ENCODE measurements around the gene RPS24. TPM values are rescaled to one million over a fixed set of nuclear protein-coding genes. Genes with fewer than 3 reads are reported as not detected.
A peak's percentile ranks its signal among the peaks of the same experiment; 100 is the strongest.

Gene RPS24
- total RNA-seq (1,000 to 10,000 TPM in 1 of 2 donors, 100 to 1,000 TPM in 1; 971 to 1,548 TPM), polyA plus RNA-seq (ENCODE audit: insufficient read depth, low read depth, low replicate concordance) (1,406 TPM)
- long read RNA-seq, donor 1, transcript RPS24-207 (3 exons, 1,104 nt): minor isoform, 120 of 3,540 reads
- long read RNA-seq, donor 1, transcript RPS24-219 (6 exons, 684 nt): major isoform, 1,475 of 3,540 reads
- long read RNA-seq, donor 1, transcript RPS24-214 (5 exons, 634 nt): minor isoform, 192 of 3,540 reads
- long read RNA-seq, donor 1, transcript RPS24-211 (1 exons, 2,146 nt): minor isoform, 589 of 3,540 reads
- long read RNA-seq, donor 1, partial matches to known transcripts: 585 of 3,540 reads
- long read RNA-seq, donor 1, other reads (novel, unspliced or antisense): 485 of 3,540 reads
- long read RNA-seq, donor 2, transcript RPS24-219 (6 exons, 684 nt): major isoform, 614 of 1,836 reads
- long read RNA-seq, donor 2, transcript RPS24-211 (1 exons, 2,146 nt): minor isoform, 198 of 1,836 reads
- long read RNA-seq, donor 2, transcript RPS24-207 (3 exons, 1,104 nt): minor isoform, 58 of 1,836 reads
- long read RNA-seq, donor 2, transcript RPS24-214 (5 exons, 634 nt): minor isoform, 138 of 1,836 reads
- long read RNA-seq, donor 2, partial matches to known transcripts: 598 of 1,836 reads
- long read RNA-seq, donor 2, other reads (novel, unspliced or antisense): 176 of 1,836 reads

DNA sequence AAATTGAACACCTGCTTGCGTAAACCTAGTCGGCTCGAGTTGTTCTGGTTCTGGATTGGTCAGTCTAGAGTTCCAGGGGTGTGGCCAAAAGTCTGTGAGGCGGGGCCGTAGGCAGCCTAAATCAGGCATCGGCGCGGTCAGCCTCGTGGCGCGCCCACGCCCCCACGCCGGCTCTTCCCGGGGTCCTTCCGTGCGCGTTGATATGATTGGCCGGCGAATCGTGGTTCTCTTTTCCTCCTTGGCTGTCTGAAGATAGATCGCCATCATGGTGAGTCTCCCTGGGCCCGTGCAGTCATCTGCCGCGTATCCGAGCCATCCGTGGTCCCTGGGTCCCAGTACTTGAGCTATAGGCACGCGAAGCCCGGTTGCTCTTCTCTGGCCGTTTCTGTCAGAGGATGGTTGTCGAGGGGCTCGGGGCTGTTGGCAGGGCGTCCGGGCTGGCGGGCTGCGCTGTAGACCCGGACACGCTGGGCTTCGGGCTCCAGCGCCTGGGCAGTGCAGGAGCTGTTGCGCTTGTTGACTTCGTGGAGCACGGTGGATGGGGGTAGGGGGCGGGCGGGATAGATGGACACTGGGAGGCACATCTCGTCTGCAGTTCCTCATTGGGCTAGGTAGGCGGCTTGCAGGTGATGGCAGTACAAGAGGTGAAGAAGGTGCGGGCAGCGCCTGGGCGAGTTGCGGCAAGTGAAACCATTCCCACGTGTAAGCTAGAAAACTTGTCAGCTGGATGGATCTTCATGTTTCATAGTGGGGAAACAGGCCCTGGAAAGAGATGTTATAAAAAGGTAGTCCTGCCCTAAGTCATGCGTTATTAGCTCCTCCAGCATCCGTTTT, at the start of gene RPS24:
Gene RPS24 (plus strand): TSS at position 227 of the 834 bp plus-strand sequence. CDS start 39 bp downstream, at position 266.
- Histone ChIP-seq H3K27me3 (no peaks in the 10 kb centered on the region), H3K9me3 (no peaks in the 10 kb centered on the region), H3K27ac (peak within 1 kb of the TSS; percentile 45 to 76), H3K4me1 (peaks cover 15% of the 10 kb centered on the region), H3K4me3 (peak within 1 kb of the TSS; percentile 82), H3K36me3 (ENCODE audit: low read depth, missing control alignments) (no peaks in the 10 kb centered on the region)
- TF ChIP-seq, protein P1, sequence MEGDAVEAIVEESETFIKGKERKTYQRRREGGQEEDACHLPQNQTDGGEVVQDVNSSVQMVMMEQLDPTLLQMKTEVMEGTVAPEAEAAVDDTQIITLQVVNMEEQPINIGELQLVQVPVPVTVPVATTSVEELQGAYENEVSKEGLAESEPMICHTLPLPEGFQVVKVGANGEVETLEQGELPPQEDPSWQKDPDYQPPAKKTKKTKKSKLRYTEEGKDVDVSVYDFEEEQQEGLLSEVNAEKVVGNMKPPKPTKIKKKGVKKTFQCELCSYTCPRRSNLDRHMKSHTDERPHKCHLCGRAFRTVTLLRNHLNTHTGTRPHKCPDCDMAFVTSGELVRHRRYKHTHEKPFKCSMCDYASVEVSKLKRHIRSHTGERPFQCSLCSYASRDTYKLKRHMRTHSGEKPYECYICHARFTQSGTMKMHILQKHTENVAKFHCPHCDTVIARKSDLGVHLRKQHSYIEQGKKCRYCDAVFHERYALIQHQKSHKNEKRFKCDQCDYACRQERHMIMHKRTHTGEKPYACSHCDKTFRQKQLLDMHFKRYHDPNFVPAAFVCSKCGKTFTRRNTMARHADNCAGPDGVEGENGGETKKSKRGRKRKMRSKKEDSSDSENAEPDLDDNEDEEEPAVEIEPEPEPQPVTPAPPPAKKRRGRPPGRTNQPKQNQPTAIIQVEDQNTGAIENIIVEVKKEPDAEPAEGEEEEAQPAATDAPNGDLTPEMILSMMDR (IDR thresholded peaks at IDR 0.05): no peak
- TF ChIP-seq POLR2A (IDR thresholded peaks at IDR 0.05): no peak
- intact Hi-C loops (cut with DNase I; ENCODE audit: low total_unique reads): no loop called here
- whole genome bisulfite sequencing, 2 donors: 0% methylated on average over 21 to 43 of the region's 55 CpGs
- peak; percentile 98 for DNase-seq

GRCh38 chr10:77984986-77985385, 48.7 kb upstream of the RPS24 start:
- Histone ChIP-seq H3K27me3 (no peaks in the 10 kb centered on the region), H3K9me3 (no peaks in the 10 kb centered on the region), H3K4me1 (no peaks in the 10 kb centered on the region), H3K27ac (no peak overlapping the region), H3K36me3 (ENCODE audit: low read depth, missing control alignments) (no peaks in the 10 kb centered on the region), H3K4me3 (no peak overlapping the region)
- 64 to 88% methylated on average over 4 of the region's 4 CpGs for WGBS, 2 donors
- DNase-seq: no peak
- TF ChIP-seq POLR2A (IDR thresholded peaks at IDR 0.05): no peak
- TF ChIP-seq, protein P1 (IDR thresholded peaks at IDR 0.05): no peak
- intact Hi-C loops (cut with DNase I; ENCODE audit: low total_unique reads): no loop called here

DNA sequence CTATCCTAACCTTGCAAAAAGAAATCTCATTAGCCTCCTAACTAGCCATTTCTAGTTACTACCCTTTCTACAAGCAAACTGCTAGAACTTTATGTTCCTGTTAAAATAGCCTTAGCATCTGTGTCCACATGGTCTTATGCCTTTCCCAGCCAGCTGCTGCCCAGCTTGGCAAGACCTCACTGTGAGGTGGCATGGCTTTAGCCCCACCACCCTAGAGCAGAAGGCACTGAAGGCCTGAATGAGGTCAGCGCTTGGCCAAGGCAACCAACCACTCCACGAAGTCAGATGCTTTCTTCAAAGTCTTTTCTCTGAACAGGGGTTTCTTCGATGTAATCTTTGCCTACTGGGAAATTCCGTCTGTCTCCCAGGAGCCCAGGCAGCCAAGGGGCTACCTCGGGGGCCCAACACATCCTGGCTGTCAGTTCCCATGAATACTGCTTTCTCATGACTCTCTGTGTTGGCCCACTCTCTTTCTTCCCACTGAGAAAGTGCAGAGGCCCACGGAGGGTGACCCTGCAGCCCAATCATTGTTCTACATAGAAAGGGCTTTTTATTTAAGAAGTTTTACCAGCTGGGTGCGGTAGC, 45.9 kb upstream of the RPS24 start:
- Histone ChIP-seq H3K4me1 (no peaks in the 10 kb centered on the region), H3K27me3 (no peaks in the 10 kb centered on the region), H3K9me3 (no peaks in the 10 kb centered on the region), H3K27ac (no peak overlapping the region), H3K36me3 (ENCODE audit: low read depth, missing control alignments) (no peaks in the 10 kb centered on the region), H3K4me3 (no peak overlapping the region)
- no peak for DNase-seq
- 93 to 98% methylated on average over 7 of the region's 7 CpGs for WGBS, 2 donors
- intact Hi-C loops (cut with DNase I; ENCODE audit: low total_unique reads): no loop called here
- no peak for TF ChIP-seq POLR2A (IDR thresholded peaks at IDR 0.05)
- TF ChIP-seq, protein P1 (IDR thresholded peaks at IDR 0.05): no peak

DNA sequence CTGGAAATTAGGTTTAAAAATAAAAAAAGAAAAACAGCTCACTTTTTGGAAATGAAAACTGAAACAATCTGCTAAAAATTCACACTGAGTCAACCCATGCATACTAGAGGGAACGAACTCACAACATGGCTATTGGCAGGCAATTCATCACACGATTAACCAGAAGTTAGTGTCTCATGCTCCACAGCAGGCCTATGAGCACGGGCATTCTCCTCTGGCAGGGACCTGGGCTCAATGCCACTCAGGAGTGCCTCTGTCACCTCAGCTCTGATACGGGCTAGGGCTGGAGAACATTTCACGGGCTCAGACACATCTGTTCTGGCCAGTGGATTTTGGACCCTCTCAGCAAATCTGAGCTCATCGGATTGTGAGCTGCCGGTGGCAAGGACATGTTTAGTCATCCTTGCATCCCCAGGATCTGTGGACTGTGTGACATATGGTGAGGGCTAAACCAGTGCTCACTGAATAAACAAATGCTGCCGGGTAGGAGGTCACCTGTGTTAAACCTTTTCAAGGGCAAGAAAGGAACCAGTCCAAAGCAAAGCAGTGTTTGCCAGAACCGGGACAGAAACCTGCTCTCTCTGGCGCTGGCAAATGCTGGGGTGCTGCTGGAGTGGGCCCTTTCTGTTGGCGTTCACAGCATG, 44.5 kb upstream of the RPS24 start:
- H3K27ac ChIP-seq: no peak overlapping the region
- intact Hi-C loops (cut with DNase I; ENCODE audit: low total_unique reads): no loop called here
- 88 to 92% methylated on average over 11 of the region's 11 CpGs for WGBS, 2 donors
- no peak for DNase-seq
- TF ChIP-seq POLR2A (IDR thresholded peaks at IDR 0.05): no peak
- TF ChIP-seq, protein P1 (IDR thresholded peaks at IDR 0.05): no peak
- H3K4me3 ChIP-seq: no peak overlapping the region
- H3K4me1 ChIP-seq: no peaks in the 10 kb centered on the region
- H3K9me3 ChIP-seq: no peaks in the 10 kb centered on the region
- H3K36me3 ChIP-seq (ENCODE audit: low read depth, missing control alignments): no peaks in the 10 kb centered on the region
- no peaks in the 10 kb centered on the region for H3K27me3 ChIP-seq

All from testis (tissue), 5 donors.